Colonic mucosa (tissue), 4 donors: ENCODE measurements around the gene DUSP15. TPM values are rescaled to one million over a fixed set of nuclear protein-coding genes. Genes with fewer than 3 reads are reported as not detected.

Experiments used
- DNase-seq: peaks from one replicate; pipeline ENCODE4 v3.0.0-alpha.2; 2020
- H3K27ac ChIP-seq: fragments of 200-600 bp; one replicate; pipeline ENCODE4 v1.8.0; 2021
- H3K27me3 ChIP-seq: fragments of 200-600 bp; one replicate; pipeline ENCODE4 v1.8.0; 2021
- H3K36me3 ChIP-seq: fragments of 200-600 bp; one replicate; pipeline ENCODE4 v1.8.0; 2021
- H3K4me1 ChIP-seq: fragments of 200-600 bp; one replicate; pipeline ENCODE4 v1.8.0; 2021; ENCODE audit warnings: mild to moderate bottlenecking
- H3K4me3 ChIP-seq: fragments of 200-600 bp; one replicate; pipeline ENCODE4 v1.8.0; 2021
- H3K9ac ChIP-seq, 2 donors: one replicate each; pipeline ENCODE4 v1.7.0; 2013; ENCODE audit warnings: control low read depth in 2 of 2, low read depth in 2 of 2, low read length in 2 of 2
- H3K9me3 ChIP-seq: fragments of 200-600 bp; one replicate; pipeline ENCODE4 v1.8.0; 2021
- CTCF ChIP-seq: fragments of 200-600 bp; IDR thresholded peaks from one replicate; pipeline ENCODE4 v1.8.0; 2022; ENCODE audit warnings: antibody characterized with exemption, mild to moderate bottlenecking
- intact Hi-C: fragments of 100-400 bp; cut with DNase I; formaldehyde crosslinking; loops from one replicate; pipeline ENCODE4 v1.14.1; 2022
- total RNA-seq, 2 donors: library from RNA; stranded (reverse); fragmentation: NEBNext Ultra II Directional in 1 of 2; extraction: Animal tissue kit (Norgen Biotek cat#: 25700) in 1 of 2; gene quantifications; one replicate each; pipeline ENCODE4 v1.2.1, GENCODE V29; 2021
- donor health status: healthy.
- donor health status: DM: no; HTN: no; CAD: no.
- donor health status: DM: no; HTN: no; CAD: no.

The DUSP15 gene
- total RNA-seq, 2 donors from 2014 or later, result 0.59 to 0.74 TPM

GRCh38 chr20:31872406-31872805, 2.1 kb upstream of the DUSP15 start:
- Histone ChIP-seq H3K27me3 (peaks cover 20% of the 10 kb centered on the region), H3K36me3 (no peaks in the 10 kb centered on the region), H3K4me3 (no peak overlapping the region), H3K27ac (no peak overlapping the region), H3K9ac (no peak overlapping the region), H3K9me3 (no peaks in the 10 kb centered on the region), H3K4me1 (no peaks in the 10 kb centered on the region)
- intact Hi-C loops, result no loop called here
- no peak for DNase-seq
- TF ChIP-seq CTCF, result no peak

GRCh38 chr20:31871618-31871954, 1.3 kb upstream of the DUSP15 start:
- no peak for TF ChIP-seq CTCF
- Histone ChIP-seq H3K27ac (no peak overlapping the region), H3K9ac (no peak overlapping the region), H3K36me3 (no peaks in the 10 kb centered on the region), H3K4me1 (no peaks in the 10 kb centered on the region), H3K27me3 (peaks cover 20% of the 10 kb centered on the region), H3K9me3 (no peaks in the 10 kb centered on the region), H3K4me3 (no peak overlapping the region)
- intact Hi-C loops, result no loop called here
- no peak for DNase-seq

GRCh38 chr20:31870726-31871617, 645 bp upstream of the DUSP15 start:
- TF ChIP-seq CTCF, result no peak
- no peaks in the 10 kb centered on the region for H3K9me3 ChIP-seq
- H3K36me3 ChIP-seq, result no peaks in the 10 kb centered on the region
- no peaks in the 10 kb centered on the region for H3K4me1 ChIP-seq
- peaks cover 20% of the 10 kb centered on the region for H3K27me3 ChIP-seq
- DNase-seq, result no peak
- H3K4me3 ChIP-seq, result peak overlapping the region; percentile 54
- peak overlapping the region; percentile 68 to 72 for H3K9ac ChIP-seq
- no peak overlapping the region for H3K27ac ChIP-seq
- intact Hi-C loops, result no loop called here

- no peak overlapping the region for H3K27ac ChIP-seq
- no peak for TF ChIP-seq CTCF
- DNase-seq, result no peak
Observed at GRCh38 chr20:31869673-31869941, 720 bp downstream of the DUSP15 start.

GRCh38 chr20:31868853-31869672, 1.3 kb downstream of the DUSP15 start:
- Histone ChIP-seq H3K9ac (no peak overlapping the region), H3K4me1 (no peaks in the 10 kb centered on the region), H3K36me3 (no peaks in the 10 kb centered on the region), H3K4me3 (no peak overlapping the region), H3K27ac (no peak overlapping the region), H3K27me3 (peaks cover 20% of the 10 kb centered on the region), H3K9me3 (no peaks in the 10 kb centered on the region)
- intact Hi-C loops, result no loop called here
- TF ChIP-seq CTCF, result no peak
- no peak for DNase-seq

More at GRCh38 chr20:31869673-31869941, 720 bp downstream of the DUSP15 start:
- H3K4me1 ChIP-seq, result no peaks in the 10 kb centered on the region
- intact Hi-C loops, result no loop called here
- peak overlapping the region; percentile 54 for H3K4me3 ChIP-seq
- no peaks in the 10 kb centered on the region for H3K36me3 ChIP-seq
- peak overlapping the region in 1 of 2 donors; percentile 72 for H3K9ac ChIP-seq
- H3K9me3 ChIP-seq, result no peaks in the 10 kb centered on the region
- H3K27me3 ChIP-seq, result peaks cover 20% of the 10 kb centered on the region
